ENCODE results near the gene G6PC3.
"Not testable (repeated sequence)": the region's sequence is repeated elsewhere in the genome, so short reads cannot be mapped to it uniquely, and the experiment has no call there.

Gene G6PC3

GRCh38 chr17:44070455-44071197 lies at the start of gene G6PC3:
G6PC3 (plus strand) TSS chr17:44070735; CDS start chr17:44070966, 231 bp downstream.
- peak; percentile 86 to 87 for DNase-seq

GRCh38 chr17:44021227-44021626 lies 49.3 kb upstream of the G6PC3 start:
- DNase-seq, result not testable (repeated sequence)

GRCh38 chr17:44022246-44022645 lies 48.3 kb upstream of the G6PC3 start:
- no peak for DNase-seq

GRCh38 chr17:44023545-44024270 lies 46.8 kb upstream of the G6PC3 start:
- no peak for DNase-seq

- no peak for DNase-seq
These were observed 46.3 kb upstream of the G6PC3 start for GRCh38 chr17:44024271-44024663.

GRCh38 chr17:44024853-44025252 lies 45.7 kb upstream of the G6PC3 start:
- DNase-seq, result no peak

GRCh38 chr17:44029736-44030135 lies 40.8 kb upstream of the G6PC3 start:
- no peak for DNase-seq

- no peak for DNase-seq
These were observed 40.1 kb upstream of the G6PC3 start for GRCh38 chr17:44030482-44030881.

- DNase-seq, result no peak
These were observed 36.6 kb upstream of the G6PC3 start for GRCh38 chr17:44033861-44034408.

GRCh38 chr17:44034688-44035087 lies 35.8 kb upstream of the G6PC3 start:
- not testable (repeated sequence) for DNase-seq

- DNase-seq, result no peak
These were observed 33.1 kb upstream of the G6PC3 start for GRCh38 chr17:44037471-44037870.

GRCh38 chr17:44038604-44039011 lies 31.9 kb upstream of the G6PC3 start:
- DNase-seq, result no peak

GRCh38 chr17:44039829-44040635 lies 30.5 kb upstream of the G6PC3 start:
- no peak for DNase-seq

GRCh38 chr17:44043272-44043696 lies 27.3 kb upstream of the G6PC3 start:
- peak in 1 of 2 donors; percentile 6 for DNase-seq

- DNase-seq, result no peak
These were observed 26.5 kb upstream of the G6PC3 start for GRCh38 chr17:44044071-44044470.

GRCh38 chr17:44045486-44045885 lies 25.0 kb upstream of the G6PC3 start:
- no peak for DNase-seq

- DNase-seq, result not testable (repeated sequence)
These were observed 23.6 kb upstream of the G6PC3 start for GRCh38 chr17:44046893-44047292.

- DNase-seq, result no peak
These were observed 21.1 kb upstream of the G6PC3 start for GRCh38 chr17:44049294-44050060.

- no peak for DNase-seq
These were observed 17.2 kb upstream of the G6PC3 start for GRCh38 chr17:44053125-44053872.

GRCh38 chr17:44059101-44059892 lies 11.2 kb upstream of the G6PC3 start:
- DNase-seq, result no peak

GRCh38 chr17:44061446-44061845 lies 9.1 kb upstream of the G6PC3 start:
- DNase-seq, result no peak

All from CD4-positive, alpha-beta T cell treated with Interferon alpha-2 for 1 hour (primary cell).